Fibroblast of pulmonary artery (primary cell): Measurements from ENCODE around the gene ARHGAP22.

Experiments
- DNase-seq: peaks from one replicate; pipeline ENCODE4 v3.0.0-alpha.2; 2010; ENCODE audit warnings: low read depth
- H3K4me3 ChIP-seq: replicated peaks from 2 replicates; pipeline ENCODE4 v1.5.1; 2011; ENCODE audit warnings: low read depth, mild to moderate bottlenecking, control low read depth, low read length, moderate library complexity
- TF ChIP-seq, protein P1 (sequence below): IDR thresholded peaks from 2 replicates; pipeline ENCODE4 v1.5.1; 2011; ENCODE audit warnings: mild to moderate bottlenecking, control low read depth, low read length, inconsistent platforms; ENCODE audit errors: missing control alignments

ARHGAP22 gene

DNA sequence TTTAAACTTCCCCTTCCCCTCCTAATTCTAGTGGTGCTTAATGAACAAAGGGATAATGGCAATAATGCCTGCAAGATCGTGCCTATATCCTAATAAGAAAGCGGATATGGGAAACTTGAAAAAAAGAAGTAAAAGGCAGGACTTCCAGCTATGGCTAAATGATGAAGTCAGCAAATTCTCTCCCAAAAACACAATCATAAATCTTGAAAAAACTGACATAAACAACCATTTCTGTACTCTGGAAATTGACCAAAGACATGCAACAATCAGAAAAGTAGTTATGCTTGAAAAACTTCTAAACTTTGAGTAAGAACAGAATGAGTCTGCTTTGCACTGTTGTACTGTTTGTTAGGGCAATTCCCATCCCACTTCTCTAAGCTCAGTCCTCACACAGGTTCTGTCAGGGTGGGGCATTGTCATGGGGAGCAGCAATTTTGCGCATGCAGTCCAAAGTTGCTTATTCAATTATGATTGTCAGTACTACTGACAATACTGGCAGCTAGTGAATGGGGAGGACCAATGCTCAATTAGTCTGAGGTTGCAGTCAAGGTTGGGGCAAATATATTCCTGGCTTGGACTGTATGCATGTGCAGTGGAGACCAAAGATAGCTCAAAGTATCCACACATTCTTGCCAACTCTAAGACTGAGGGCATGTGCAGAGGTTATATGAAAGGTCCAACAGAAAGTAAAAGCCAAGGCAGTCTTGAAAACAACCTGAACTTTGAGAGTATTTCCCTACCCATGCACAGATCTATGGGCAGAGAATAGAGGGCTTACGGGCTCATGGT is 34.1 kb upstream of the ARHGAP22 start:
- DNase-seq: no peak
- no peak overlapping the region for H3K4me3 ChIP-seq
- TF ChIP-seq, protein P1, sequence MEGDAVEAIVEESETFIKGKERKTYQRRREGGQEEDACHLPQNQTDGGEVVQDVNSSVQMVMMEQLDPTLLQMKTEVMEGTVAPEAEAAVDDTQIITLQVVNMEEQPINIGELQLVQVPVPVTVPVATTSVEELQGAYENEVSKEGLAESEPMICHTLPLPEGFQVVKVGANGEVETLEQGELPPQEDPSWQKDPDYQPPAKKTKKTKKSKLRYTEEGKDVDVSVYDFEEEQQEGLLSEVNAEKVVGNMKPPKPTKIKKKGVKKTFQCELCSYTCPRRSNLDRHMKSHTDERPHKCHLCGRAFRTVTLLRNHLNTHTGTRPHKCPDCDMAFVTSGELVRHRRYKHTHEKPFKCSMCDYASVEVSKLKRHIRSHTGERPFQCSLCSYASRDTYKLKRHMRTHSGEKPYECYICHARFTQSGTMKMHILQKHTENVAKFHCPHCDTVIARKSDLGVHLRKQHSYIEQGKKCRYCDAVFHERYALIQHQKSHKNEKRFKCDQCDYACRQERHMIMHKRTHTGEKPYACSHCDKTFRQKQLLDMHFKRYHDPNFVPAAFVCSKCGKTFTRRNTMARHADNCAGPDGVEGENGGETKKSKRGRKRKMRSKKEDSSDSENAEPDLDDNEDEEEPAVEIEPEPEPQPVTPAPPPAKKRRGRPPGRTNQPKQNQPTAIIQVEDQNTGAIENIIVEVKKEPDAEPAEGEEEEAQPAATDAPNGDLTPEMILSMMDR: no peak

DNA sequence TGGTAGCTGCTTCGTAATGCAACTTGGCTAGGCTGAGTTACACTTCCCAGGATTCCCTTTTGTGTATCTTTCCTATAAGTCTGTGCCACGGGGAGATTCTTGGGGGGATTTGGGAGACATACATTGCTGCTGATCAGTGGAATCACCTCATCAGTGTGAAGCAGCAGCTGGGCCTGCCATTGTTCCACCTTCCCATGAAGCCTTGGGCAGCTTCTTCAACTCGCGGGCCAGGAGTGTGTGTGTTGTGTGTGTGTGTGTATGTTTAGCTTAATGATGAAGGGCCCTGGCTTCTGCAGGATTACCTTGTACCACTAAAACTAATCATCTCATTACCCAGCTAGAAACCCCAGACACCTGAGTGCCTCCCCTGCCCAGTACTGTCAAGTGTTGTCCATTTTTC is 33.3 kb upstream of the ARHGAP22 start:
- DNase-seq: no peak
- TF ChIP-seq, protein P1: no peak
- H3K4me3 ChIP-seq: no peak overlapping the region

DNA sequence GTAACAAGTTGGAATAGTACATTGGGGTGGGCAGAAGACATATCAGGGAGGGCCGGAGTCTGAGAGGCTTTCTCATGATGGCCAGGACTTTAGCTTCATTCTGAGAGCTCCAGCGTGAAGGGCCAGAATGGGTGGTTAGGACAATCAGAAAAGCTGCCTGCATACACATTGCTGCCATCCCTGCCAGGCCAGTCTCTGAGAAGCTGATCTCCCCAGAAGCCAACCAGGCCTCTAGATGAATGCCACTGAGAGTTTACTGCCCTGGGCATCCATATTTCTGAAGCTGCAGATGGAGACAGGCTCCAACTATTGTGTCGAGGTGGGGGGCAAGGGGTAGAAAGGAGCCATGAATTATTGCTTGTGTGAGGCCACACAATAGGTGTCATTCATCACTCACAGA is 32.0 kb upstream of the ARHGAP22 start:
- H3K4me3 ChIP-seq: no peak overlapping the region
- TF ChIP-seq, protein P1: no peak
- no peak for DNase-seq

DNA sequence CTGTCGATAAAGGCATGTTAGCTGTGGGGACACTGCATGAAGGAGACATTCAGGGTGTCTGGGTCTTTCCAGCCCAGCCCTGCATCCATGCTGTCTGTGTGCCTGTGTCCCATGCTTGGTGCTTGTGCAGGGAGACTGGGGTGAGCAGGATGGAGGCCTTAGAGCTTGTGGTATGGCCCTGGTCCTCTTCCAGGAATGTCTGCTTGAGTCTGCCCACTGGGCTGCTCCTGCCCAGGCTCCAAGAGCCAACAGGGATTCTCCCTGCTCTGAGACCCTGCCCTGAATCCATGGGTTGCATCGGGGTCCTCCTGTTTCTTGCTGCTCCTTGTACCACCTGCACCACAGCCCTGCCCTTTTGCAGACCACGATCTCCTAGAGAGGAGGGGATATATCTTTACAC is 31.4 kb upstream of the ARHGAP22 start:
- TF ChIP-seq, protein P1: no peak
- no peak for DNase-seq
- no peak overlapping the region for H3K4me3 ChIP-seq

DNA sequence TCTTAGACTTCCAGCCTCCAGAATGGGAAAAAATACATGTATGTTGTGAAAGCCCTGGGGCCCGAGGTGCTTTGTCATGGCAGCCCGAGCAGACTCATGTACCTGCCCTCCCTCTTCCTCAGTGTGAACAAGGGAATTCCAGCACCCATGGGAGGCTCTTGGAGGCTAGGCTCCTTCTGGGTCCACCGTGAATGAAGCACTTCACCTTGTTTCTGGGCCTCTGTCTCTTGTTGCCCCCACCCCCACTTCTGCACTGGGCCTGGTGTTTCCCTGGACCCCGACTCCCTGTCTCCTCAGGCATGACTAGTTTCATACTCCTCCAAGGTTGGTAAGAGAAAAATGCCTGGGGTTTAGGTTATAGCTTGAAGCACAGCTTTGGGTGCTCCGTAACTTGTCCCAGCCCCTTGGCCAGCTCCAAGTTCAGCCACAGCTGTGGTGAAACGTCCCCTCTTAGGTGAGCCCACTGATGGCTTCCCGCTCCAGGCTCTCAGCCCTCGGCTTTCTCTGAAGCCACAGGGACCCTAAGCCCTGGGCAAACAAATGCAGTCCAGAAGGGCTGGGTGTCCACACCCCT is 30.2 kb upstream of the ARHGAP22 start:
- no peak for DNase-seq
- no peak overlapping the region for H3K4me3 ChIP-seq
- TF ChIP-seq, protein P1: no peak

DNA sequence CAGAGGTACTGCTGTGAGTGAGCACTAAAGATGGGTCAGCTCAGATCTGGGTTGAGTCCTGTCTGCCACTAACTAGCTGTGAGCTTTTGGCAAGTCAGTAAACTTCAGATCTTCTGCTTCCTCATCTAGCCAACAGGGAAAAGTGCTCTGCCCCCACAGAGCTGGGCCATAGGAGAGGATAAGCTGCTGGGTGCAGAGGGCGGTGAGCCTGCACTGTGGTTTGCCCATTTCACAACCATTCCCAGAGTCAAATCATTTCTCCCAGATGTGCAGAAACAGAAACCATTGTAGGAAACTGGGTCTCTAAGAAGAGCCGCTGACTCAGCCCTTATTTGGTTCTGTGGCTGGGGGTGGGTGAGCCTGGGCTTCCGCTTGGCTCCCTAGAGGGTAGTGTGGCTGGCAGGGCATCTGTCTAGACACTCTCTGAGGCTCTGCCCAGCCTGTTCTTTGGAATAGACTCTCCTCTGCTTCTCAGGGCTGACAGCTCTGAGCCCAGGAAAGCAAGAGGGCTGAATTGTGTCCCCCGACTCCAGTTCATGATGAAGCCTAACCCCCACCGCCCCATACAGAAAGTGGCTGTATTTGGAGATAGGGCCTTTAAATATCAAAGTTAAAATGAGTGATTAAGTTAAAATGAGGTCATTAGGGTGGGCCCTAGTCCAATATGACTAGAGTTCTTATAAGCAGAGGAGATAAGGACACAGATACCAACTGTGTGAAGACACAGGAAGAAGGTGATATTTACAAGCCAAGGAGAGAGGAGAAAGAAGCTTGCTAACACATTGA is 29.5 kb upstream of the ARHGAP22 start:
- TF ChIP-seq, protein P1: no peak
- no peak overlapping the region for H3K4me3 ChIP-seq
- DNase-seq: peak; percentile 89
